ENCODE data around the gene FANCC.
"Not testable (repeated sequence)": the region's sequence is repeated elsewhere in the genome, so short reads cannot be mapped to it uniquely, and the experiment has no call there.

The FANCC gene

GRCh38 chr9:95317119-95317892, at the start of gene FANCC:
Gene FANCC, minus strand, starts transcription at chr9:95317709. Its CDS starts 68,418 bp downstream, at chr9:95249291.
- peak; percentile 90 for DNase-seq

GRCh38 chr9:95366731-95367325, 49.3 kb upstream of the FANCC start:
- no peak for DNase-seq

- DNase-seq = no peak
Measured at GRCh38 chr9:95365766-95366165, 48.3 kb upstream of the FANCC start.

GRCh38 chr9:95363051-95363841, 45.7 kb upstream of the FANCC start:
- no peak for DNase-seq

- DNase-seq = no peak
Measured at GRCh38 chr9:95360866-95361265, 43.4 kb upstream of the FANCC start.

GRCh38 chr9:95357316-95357715, 39.8 kb upstream of the FANCC start:
- no peak for DNase-seq

- DNase-seq = no peak
Measured at GRCh38 chr9:95355500-95355899, 38.0 kb upstream of the FANCC start.

- DNase-seq = no peak
Measured at GRCh38 chr9:95351051-95351450, 33.5 kb upstream of the FANCC start.

GRCh38 chr9:95350266-95350665, 32.8 kb upstream of the FANCC start:
- no peak for DNase-seq

- no peak for DNase-seq
Measured at GRCh38 chr9:95349091-95350038, 31.9 kb upstream of the FANCC start.

- DNase-seq = no peak
Measured at GRCh38 chr9:95346021-95346420, 28.5 kb upstream of the FANCC start.

- no peak for DNase-seq
Measured at GRCh38 chr9:95344735-95345325, 27.3 kb upstream of the FANCC start.

GRCh38 chr9:95343725-95344287, 26.3 kb upstream of the FANCC start:
- DNase-seq = no peak

- DNase-seq = no peak
Measured at GRCh38 chr9:95342571-95342970, 25.1 kb upstream of the FANCC start.

- no peak for DNase-seq
Measured at GRCh38 chr9:95341293-95341962, 23.9 kb upstream of the FANCC start.

- no peak for DNase-seq
Measured at GRCh38 chr9:95338243-95338642, 20.7 kb upstream of the FANCC start.

- peak; percentile 25 for DNase-seq
Measured at GRCh38 chr9:95336281-95336680, 18.8 kb upstream of the FANCC start.

- DNase-seq = no peak
Measured at GRCh38 chr9:95333426-95333825, 15.9 kb upstream of the FANCC start.

GRCh38 chr9:95332860-95333259, 15.4 kb upstream of the FANCC start:
- DNase-seq = no peak

- DNase-seq = no peak
Measured at GRCh38 chr9:95330720-95331404, 13.4 kb upstream of the FANCC start.

- DNase-seq = not testable (repeated sequence)
Measured at GRCh38 chr9:95329061-95329460, 11.6 kb upstream of the FANCC start.

Data from stimulated activated CD4-positive, alpha-beta T cell treated with anti-CD3 and anti-CD28 coated beads, Interleukin-12 subunit alpha, Interleukin-12 subunit beta, amount 100 ng/mL, for 4 hours (primary cell).